K562 (cell line): ENCODE data around the gene ZNRF1. TPM values are rescaled to one million over a fixed set of nuclear protein-coding genes. Genes with fewer than 3 reads are reported as not detected.
A peak's percentile ranks its signal among the peaks of the same experiment; 100 is the strongest.

Source experiments
- CBX2 ChIP-seq: fragments of 200-600 bp; sonication (generic); IDR thresholded peaks from one replicate; pipeline ENCODE4 v1.6.1; 2012; ENCODE audit warnings: mild to moderate bottlenecking, low read length, inconsistent platforms; ENCODE audit not compliant: insufficient read depth, poor library complexity, severe bottlenecking
- COPS2 ChIP-seq: fragments of 450-650 bp; conservative IDR thresholded peaks from 2 replicates; pipeline ENCODE4 v1.6.1; 2016; ENCODE audit warnings: mild to moderate bottlenecking, moderate library complexity
- ELF1 ChIP-seq: fragments of 200-800 bp; sonication (Bioruptor generic); IDR thresholded peaks from 2 replicates; pipeline ENCODE4 v1.6.1; 2016; ENCODE audit warnings: missing genetic modification characterization, missing compliant biosample characterization
- GATA2 ChIP-seq: sonication (generic); formaldehyde crosslinking; IDR thresholded peaks from 2 replicates; pipeline ENCODE4 v1.4.0; 2020; ENCODE audit warnings: mild to moderate bottlenecking, missing genetic modification reagents
- HDAC8 ChIP-seq: fragments of 450-650 bp; IDR thresholded peaks from 2 replicates; pipeline ENCODE4 v1.6.1; 2016; ENCODE audit warnings: mild to moderate bottlenecking, missing genetic modification characterization, moderate library complexity, missing compliant biosample characterization
- HNRNPK ChIP-seq: fragments of 200-400 bp; formaldehyde crosslinking; IDR thresholded peaks from one replicate; pipeline ENCODE4 v1.6.1; 2018; ENCODE audit warnings: mild to moderate bottlenecking, low read depth, low read length; ENCODE audit not compliant: poor library complexity, severe bottlenecking
- PYGO2 ChIP-seq: fragments of 450-650 bp; IDR thresholded peaks from 2 replicates; pipeline ENCODE4 v1.6.1; 2016; ENCODE audit warnings: mild to moderate bottlenecking, missing genetic modification characterization, moderate library complexity, missing compliant biosample characterization
- SMARCE1 ChIP-seq: fragments of 450-650 bp; IDR thresholded peaks from 2 replicates; pipeline ENCODE4 v1.7.1; 2016; ENCODE audit warnings: mild to moderate bottlenecking
- ZKSCAN3 ChIP-seq: fragments of 250-450 bp; sonication (Bioruptor Pico); IDR thresholded peaks from 2 replicates; pipeline ENCODE4 v1.4.0; 2020
- ZNF133 ChIP-seq: fragments of 250-450 bp; sonication (Bioruptor Pico); IDR thresholded peaks from 2 replicates; pipeline ENCODE4 v1.4.0; 2020; ENCODE audit warnings: mild to moderate bottlenecking
- polyA plus RNA-seq, 8 experiments: library from polyadenylated mRNA; depleted of rRNA in 4 of 8; stranded (reverse) in 5 of 8; unstranded in 3 of 8; fragments of >200 nt; fragmentation: Nextera tagmentation in 2 of 8; fragmentation: Illumina TruSeq in 1 of 8; extraction: Ambion mirVana in 2 of 8; extraction: Trizol in 1 of 8; gene quantifications; 2 replicates each; pipeline versions ENCODE4 v1.2.1 to v1.2.3, GENCODE V29; 2011 to 2014; ENCODE audit warnings: inconsistent platforms in 1 of 8, missing spikeins in 1 of 8
- total RNA-seq, 7 experiments: library from RNA; depleted of rRNA in 6 of 7; stranded (reverse); fragments of >200 nt in 6 of 7; fragmentation: Illumina TruSeq in 2 of 7; extraction: Trizol in 2 of 7; gene quantifications; 2 replicates each; pipeline versions ENCODE4 v1.2.1 to v1.2.3, GENCODE V29; 2011 to 2021; ENCODE audit warnings: low replicate concordance in 1 of 7
- TF ChIP-seq, protein P1 (sequence below): IDR thresholded peaks from 2 replicates; pipeline ENCODE4 v1.6.1; 2011; ENCODE audit warnings: borderline replicate concordance, low read depth, mild to moderate bottlenecking, moderate library complexity, low read length; ENCODE audit not compliant: insufficient read depth, poor library complexity, severe bottlenecking
- TF ChIP-seq, protein P2 (sequence below): fragments of 200-400 bp; formaldehyde crosslinking; IDR thresholded peaks from 2 replicates; pipeline ENCODE4 v1.6.1; 2017; ENCODE audit warnings: mild to moderate bottlenecking, low read depth, low read length, moderate library complexity
- TF ChIP-seq, protein P3 (sequence below): fragments of 250-450 bp; sonication (Bioruptor Pico); IDR thresholded peaks from 2 replicates; pipeline ENCODE4 v1.5.0; 2020; ENCODE audit warnings: mild to moderate bottlenecking
- TF ChIP-seq, protein P4 (sequence below), 2 experiments: fragments of 150-350 bp in 1 of 2; IDR thresholded peaks; 2 replicates each; pipeline ENCODE4 v1.6.1; 2012 to 2016; ENCODE audit warnings: low read depth in 2 of 2, low read length in 2 of 2, mild to moderate bottlenecking in 1 of 2, moderate library complexity in 1 of 2
- TF ChIP-seq, protein P5 (sequence below), 2 experiments: fragments of 250-450 bp in 1 of 2; fragments of 450-650 bp in 1 of 2; sonication (Bioruptor Pico) in 1 of 2; IDR thresholded peaks; 2 replicates each; pipeline versions ENCODE4 v1.6.1 to v1.8.0; 2016 to 2021; ENCODE audit warnings: mild to moderate bottlenecking in 2 of 2, moderate library complexity in 2 of 2, missing compliant biosample characterization in 1 of 2, missing genetic modification characterization in 1 of 2

The ZNRF1 gene
- total and polyA plus RNA-seq, 9 of the 15 experiments (the other 6 are each of a cell fraction or from before 2014, with no cell fraction given): 9.5 to 37.7 (median 20.0) TPM

DNA sequence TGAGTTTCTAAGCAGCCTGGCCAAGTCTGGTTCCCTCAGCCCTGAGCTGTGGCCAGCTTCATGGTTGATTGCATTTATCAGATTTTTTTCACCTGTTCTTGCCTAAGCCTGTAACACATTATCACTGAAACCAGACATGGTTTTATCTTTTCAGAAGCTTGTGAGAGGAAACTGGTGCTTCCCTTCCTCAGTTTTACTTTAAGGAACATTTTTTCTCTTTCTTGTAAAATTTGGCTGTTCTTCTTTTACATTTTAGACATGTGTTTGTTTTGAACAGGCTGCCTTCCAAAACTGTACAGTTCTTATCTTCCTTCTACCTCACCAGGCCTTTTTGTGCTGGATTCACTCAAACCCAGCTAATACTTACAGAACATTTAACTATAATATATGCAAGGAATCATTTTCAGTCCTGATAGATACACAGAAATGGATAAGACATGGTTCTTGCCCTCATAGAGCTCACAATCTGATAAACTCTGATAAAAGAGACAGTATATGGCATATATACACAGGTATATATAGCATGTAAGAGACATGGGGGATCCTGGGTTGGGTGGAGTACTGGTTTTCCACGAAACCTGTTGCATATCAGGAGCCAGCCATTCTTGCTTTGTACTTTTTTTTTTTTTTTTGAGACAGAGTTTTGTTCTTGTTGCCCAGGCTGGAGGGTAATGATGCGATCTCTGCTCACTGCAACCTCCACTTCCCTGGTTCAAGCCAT lies 44.5 kb downstream of the ZNRF1 start (continued):
- TF ChIP-seq, protein P1, sequence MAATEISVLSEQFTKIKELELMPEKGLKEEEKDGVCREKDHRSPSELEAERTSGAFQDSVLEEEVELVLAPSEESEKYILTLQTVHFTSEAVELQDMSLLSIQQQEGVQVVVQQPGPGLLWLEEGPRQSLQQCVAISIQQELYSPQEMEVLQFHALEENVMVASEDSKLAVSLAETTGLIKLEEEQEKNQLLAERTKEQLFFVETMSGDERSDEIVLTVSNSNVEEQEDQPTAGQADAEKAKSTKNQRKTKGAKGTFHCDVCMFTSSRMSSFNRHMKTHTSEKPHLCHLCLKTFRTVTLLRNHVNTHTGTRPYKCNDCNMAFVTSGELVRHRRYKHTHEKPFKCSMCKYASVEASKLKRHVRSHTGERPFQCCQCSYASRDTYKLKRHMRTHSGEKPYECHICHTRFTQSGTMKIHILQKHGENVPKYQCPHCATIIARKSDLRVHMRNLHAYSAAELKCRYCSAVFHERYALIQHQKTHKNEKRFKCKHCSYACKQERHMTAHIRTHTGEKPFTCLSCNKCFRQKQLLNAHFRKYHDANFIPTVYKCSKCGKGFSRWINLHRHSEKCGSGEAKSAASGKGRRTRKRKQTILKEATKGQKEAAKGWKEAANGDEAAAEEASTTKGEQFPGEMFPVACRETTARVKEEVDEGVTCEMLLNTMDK: no peak
- TF ChIP-seq ELF1 (tag) (0 out of 2 replicates have a peak, but pooled peaks have one; percentile 30), PYGO2 (tag) (peak; percentile 72; the same call in 1 of the 2 replicates), ZNF133 (CRISPR knock-in tag) (no peak), SMARCE1 (peak; percentile 99), ZKSCAN3 (CRISPR knock-in tag) (no peak), HNRNPK (no peak), HDAC8 (tag) (no peak), COPS2 (no peak), CBX2 (no peak), GATA2 (CRISPR knock-in tag) (peak; percentile 91)
- TF ChIP-seq, protein P2, sequence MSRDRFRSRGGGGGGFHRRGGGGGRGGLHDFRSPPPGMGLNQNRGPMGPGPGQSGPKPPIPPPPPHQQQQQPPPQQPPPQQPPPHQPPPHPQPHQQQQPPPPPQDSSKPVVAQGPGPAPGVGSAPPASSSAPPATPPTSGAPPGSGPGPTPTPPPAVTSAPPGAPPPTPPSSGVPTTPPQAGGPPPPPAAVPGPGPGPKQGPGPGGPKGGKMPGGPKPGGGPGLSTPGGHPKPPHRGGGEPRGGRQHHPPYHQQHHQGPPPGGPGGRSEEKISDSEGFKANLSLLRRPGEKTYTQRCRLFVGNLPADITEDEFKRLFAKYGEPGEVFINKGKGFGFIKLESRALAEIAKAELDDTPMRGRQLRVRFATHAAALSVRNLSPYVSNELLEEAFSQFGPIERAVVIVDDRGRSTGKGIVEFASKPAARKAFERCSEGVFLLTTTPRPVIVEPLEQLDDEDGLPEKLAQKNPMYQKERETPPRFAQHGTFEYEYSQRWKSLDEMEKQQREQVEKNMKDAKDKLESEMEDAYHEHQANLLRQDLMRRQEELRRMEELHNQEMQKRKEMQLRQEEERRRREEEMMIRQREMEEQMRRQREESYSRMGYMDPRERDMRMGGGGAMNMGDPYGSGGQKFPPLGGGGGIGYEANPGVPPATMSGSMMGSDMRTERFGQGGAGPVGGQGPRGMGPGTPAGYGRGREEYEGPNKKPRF: no peak
- TF ChIP-seq, protein P3, sequence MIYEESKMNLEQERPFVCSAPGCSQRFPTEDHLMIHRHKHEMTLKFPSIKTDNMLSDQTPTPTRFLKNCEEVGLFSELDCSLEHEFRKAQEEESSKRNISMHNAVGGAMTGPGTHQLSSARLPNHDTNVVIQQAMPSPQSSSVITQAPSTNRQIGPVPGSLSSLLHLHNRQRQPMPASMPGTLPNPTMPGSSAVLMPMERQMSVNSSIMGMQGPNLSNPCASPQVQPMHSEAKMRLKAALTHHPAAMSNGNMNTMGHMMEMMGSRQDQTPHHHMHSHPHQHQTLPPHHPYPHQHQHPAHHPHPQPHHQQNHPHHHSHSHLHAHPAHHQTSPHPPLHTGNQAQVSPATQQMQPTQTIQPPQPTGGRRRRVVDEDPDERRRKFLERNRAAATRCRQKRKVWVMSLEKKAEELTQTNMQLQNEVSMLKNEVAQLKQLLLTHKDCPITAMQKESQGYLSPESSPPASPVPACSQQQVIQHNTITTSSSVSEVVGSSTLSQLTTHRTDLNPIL (CRISPR knock-in tag): no peak
- TF ChIP-seq, protein P4, sequence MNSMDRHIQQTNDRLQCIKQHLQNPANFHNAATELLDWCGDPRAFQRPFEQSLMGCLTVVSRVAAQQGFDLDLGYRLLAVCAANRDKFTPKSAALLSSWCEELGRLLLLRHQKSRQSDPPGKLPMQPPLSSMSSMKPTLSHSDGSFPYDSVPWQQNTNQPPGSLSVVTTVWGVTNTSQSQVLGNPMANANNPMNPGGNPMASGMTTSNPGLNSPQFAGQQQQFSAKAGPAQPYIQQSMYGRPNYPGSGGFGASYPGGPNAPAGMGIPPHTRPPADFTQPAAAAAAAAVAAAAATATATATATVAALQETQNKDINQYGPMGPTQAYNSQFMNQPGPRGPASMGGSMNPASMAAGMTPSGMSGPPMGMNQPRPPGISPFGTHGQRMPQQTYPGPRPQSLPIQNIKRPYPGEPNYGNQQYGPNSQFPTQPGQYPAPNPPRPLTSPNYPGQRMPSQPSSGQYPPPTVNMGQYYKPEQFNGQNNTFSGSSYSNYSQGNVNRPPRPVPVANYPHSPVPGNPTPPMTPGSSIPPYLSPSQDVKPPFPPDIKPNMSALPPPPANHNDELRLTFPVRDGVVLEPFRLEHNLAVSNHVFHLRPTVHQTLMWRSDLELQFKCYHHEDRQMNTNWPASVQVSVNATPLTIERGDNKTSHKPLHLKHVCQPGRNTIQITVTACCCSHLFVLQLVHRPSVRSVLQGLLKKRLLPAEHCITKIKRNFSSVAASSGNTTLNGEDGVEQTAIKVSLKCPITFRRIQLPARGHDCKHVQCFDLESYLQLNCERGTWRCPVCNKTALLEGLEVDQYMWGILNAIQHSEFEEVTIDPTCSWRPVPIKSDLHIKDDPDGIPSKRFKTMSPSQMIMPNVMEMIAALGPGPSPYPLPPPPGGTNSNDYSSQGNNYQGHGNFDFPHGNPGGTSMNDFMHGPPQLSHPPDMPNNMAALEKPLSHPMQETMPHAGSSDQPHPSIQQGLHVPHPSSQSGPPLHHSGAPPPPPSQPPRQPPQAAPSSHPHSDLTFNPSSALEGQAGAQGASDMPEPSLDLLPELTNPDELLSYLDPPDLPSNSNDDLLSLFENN (IDR thresholded peaks at IDR 0.05; ENCODE audit: low read depth in 2 of 2, low read length in 2 of 2): peak in 1 of 2 experiments; percentile 97; a peak in 2 of 4 replicates
- TF ChIP-seq, protein P5, sequence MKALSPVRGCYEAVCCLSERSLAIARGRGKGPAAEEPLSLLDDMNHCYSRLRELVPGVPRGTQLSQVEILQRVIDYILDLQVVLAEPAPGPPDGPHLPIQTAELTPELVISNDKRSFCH (CRISPR knock-in tag; IDR thresholded peaks at IDR 0.05): no peak
- TF ChIP-seq, protein P5 (tag; IDR thresholded peaks at IDR 0.05): no peak
